Hematopoietic multipotent progenitor cell treated with erythropoietin and hydrocortisone succinate and interleukin-3 and kit ligand, for 15 days (in vitro differentiated cells): ENCODE results near the gene UTP15.

ENCODE experiments used
- DNase-seq: peaks from one replicate; pipeline ENCODE4 v3.0.0-alpha.2; 2015; ENCODE audit warnings: low spot score

Gene UTP15

GRCh38 chr5:73565969-73566547 is 515 bp downstream of the UTP15 start:
- DNase-seq, result no peak

DNA sequence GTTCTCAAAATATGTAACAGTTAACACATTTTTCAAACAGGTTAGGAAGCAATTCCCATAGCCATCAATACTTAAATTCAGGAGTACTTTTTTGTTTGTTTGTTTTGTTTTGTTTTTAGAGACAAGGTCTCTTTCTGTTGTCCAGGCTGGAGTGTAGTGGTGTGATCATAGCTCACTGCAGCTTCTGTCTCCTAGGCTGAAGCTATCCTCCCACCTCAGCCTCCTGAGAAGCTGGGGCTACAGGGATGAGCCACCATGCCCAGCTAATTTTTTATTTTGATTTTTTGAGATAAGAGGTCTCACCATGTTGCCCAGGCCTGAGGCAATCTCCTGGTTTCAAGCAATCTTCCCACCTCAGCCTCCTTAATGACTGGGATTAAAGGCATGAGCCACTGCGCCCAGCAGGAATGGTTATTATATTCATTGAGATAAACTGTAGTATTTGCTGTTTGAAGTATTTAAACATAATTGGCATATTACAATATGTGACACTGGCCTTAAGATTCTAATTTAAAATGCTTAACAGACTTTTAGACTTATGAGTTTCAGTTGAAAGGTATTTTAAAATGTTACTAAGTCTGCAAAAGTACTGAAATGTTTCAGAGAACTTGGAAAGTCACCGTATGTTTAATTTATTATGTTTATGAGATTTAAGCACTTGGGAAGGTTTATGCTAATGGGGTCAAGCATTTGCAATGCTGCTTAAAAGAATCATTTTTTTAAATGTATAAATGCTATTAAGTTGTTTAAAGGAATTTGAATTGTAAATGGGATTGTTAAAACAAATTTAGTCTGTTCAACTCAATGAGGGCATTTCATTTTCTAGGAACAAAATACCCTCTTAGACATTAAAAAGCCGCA is 17.0 kb downstream of the UTP15 start:
- no peak for DNase-seq

GRCh38 chr5:73587923-73588322 is 22.4 kb downstream of the UTP15 start:
- no peak for DNase-seq

GRCh38 chr5:73591102-73591695 is 25.7 kb downstream of the UTP15 start:
- DNase-seq, result peak; percentile 77

DNA sequence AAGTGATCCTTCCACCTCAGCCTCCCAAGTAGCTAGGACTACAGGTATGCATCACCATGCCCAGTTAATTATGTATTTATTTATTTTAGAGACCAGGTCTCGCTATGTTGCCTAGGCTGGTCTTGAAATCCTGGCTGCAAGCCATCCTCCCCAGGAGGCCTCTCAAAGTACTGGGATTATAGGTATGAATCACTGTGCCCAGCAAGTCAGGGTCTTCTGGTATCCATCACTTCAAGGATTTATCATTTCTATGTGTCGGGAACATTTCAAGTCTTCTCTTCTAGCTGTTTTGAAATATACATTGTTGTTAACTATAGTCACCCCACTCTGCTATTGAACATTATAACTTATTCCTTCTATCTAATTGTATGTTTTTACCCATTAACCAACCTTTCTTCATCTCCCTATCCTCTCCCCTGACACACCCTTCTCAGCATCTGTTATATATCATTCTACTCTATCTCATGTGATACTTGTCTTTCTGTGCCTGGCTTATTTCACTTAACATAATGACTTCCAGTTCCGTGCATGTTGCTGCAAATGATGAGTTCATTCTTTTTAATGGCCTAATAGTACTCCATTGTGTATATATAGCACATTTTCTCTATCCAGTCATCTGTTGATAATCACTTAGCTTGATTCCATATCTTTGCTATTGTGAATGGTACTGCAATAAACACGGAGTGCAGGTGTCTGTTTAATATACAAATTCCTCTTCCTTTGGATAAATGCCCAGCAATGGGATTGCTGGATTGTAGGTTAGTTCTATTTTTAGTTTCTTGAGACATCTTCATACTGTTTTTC is 26.4 kb downstream of the UTP15 start:
- no peak for DNase-seq

DNA sequence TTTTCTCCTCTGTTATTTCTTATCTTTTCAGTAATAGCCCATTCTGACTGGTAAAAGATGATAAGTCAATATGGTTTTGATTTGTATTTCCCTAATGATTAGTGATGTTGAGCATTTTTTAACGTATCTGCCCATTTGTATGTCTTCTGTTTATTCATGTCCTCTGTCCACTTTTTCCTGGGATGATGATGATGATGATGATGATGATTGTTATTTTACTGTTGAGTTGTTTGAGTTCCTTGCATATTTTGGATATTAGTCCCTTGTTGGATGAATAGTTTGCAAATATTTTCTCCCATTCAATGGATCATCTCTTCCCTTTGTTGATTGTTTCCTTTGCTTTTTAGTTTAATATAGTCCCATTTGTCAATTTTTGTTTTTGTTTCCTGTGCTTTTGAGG is 27.0 kb downstream of the UTP15 start:
- DNase-seq, result no peak

DNA sequence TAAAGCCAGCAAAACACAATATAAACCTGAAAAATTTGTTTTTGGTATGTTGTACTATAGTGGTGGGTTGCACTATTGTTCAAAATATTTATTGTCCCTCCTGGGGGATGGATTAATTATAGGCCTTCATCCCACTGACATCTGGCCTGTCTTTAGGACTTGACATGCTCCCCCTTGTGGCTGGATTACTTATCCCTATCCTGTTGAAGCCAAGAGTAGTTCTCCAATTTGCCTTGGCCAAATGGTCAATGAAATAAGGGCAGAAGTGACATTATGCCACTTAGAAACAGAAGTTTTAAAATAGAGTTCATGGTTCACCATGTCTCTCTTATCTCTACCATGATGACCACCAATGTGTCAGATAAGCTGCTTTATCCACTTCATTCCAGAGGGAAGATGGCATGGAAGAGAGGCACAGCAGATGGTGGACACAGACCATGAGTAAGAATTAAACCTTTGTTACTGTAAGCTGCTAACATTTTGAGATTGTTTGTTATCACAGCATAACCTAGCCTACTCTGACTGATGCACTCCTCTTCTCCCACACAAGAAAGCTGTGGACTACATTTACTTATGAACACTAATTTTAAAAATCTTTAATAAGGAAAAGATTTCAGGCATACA is 31.3 kb downstream of the UTP15 start:
- peak; percentile 43 for DNase-seq

DNA sequence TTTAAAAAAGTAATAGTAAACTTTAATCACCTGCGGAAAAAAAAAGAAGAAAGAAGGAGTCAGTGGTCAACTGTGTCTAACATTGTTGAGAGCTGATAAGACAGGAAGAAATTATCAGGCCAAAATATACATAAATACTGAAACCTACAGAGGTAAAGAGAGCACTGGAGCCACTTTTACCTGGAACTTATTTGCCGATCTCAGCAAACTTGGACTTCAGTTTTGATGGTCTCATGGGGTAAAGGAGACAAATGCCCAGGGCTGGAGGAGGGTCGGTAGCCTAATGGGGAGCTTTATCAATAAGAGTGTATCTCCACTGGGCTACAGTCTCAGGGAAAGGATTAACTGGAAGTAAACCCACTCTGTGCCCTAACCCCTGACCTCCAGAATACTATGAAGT is 33.8 kb downstream of the UTP15 start:
- no peak for DNase-seq

- no peak for DNase-seq
Observed at GRCh38 chr5:73603998-73604397, 38.5 kb downstream of the UTP15 start.

GRCh38 chr5:73605223-73606087 is 39.9 kb downstream of the UTP15 start:
- no peak for DNase-seq

- DNase-seq, result no peak
Observed at GRCh38 chr5:73606206-73606753, 40.7 kb downstream of the UTP15 start.

DNA sequence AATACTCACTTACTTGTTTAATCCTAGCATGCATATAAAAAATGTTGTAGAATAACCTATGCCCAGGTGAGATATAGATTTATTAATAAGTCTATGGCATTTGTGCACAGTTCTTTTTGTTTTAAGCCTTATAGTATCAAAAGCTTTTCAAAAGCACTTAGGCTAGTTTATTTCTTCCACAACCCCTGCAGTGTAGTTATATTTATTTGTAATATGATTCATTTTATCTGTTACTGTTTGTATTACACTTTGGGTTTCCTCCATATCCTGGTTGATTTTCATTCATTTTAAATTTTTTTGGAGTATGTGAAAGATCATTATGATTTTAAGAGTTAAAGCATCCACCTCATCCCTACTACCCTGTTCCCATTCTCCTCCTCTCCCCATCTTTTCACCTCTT is 41.7 kb downstream of the UTP15 start:
- no peak for DNase-seq

GRCh38 chr5:73612799-73613198 is 47.3 kb downstream of the UTP15 start:
- no peak for DNase-seq

DNA sequence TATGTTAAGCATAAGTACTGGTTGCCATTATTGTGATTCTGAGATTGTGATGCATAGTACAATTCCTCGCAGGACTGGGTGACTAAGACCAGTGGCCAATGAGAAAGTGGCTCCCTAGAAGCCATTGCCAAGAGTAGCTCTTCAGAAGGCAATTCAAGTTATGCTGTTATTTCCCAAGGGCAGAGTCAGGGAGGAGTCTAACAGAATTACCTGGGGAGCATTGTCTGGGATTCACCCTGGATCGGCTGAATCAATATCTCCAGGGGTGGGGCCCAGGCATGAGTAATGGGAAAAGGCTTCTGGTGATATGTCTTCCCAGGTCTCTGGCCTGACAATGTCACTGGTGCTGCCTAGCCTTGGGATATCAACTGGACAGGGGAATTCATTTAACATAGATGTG is 49.5 kb downstream of the UTP15 start:
- no peak for DNase-seq

DNA sequence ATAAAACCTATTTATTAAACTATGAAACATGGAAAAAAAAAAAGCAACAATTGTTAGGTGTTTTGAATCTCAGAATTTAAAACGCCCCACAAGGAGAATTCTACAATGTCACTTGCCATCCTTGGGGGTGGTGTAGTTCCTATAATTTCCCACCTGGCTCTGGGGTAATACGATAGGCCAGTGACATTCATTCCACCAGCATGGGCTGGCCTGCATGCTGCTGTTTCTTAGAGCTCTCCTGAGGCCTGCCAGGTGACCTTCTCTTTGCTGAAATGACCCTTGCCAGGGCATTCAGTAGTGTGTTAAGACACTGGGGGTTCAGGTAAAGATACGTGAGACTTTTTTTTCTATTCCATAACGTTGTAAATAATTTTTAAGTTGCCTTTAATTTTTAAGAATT is 50.4 kb downstream of the UTP15 start:
- no peak for DNase-seq

DNA sequence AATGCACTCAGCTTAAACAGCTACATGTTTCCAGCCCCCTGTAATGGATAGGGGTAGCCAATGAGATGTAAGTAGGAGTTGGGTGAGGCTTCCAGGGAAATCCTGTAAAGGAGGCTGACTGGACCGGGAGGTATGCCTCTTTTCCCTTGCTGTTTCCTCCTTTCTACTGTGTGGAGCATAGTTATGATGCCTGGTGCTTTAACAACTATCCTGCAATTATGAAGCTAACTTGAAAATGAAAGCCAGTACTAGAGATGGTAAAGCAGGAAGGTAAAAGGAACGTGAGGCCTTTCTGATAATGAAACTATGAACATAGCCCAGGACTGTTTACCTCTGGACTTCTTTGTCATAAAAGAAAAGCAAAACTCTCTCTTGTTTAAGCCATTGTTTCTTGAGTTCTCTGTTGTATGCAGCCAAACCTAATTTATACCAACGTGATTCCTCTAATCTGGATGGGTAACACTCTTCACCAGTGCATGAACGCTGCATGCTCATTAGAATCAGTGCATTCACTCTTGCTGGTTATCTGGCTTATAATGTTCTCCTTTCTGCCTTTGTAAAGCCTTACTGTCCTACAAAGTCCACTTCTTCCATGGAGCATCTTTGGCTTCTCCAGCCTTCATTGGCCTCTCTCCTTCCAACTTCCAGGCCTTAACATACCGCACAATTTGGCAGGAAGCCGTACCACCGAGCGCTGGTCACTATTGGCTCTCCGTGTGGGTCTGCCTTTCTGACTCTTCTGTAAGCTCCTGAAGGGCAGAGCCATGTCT is 52.2 kb downstream of the UTP15 start:
- no peak for DNase-seq

DNA sequence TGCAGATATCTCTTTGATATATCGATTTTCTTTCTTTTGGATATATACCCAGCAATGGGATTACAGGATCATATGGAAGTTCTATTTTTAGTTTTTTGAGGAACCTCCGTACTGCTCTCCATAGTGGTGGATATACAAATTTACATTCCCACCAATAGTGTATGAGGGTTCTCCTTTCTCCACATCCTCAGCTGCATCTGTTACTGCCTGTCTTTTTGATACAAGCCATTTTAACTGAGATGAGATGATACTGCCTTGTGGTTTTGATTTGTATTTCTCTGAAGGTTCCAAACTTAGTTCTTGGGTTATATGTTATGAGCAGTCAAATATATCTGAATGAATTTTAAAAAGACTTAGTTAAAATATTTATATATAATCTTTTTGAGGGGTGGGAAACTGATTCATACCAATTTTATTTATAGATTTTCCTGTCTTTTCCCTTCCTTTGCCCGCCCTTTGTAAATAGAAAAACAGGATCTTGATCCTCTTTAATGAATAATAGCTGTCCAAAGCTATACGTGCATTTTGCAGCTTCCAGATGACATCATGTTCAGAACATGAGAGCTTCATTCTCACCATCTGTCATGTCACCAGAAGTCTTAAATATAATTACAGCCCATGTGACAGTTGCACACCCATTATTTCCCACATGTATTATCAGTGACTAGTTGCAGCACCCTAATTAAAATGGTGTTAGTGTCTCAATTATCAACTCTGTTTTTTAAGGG is 54.2 kb downstream of the UTP15 start:
- DNase-seq, result no peak

DNA sequence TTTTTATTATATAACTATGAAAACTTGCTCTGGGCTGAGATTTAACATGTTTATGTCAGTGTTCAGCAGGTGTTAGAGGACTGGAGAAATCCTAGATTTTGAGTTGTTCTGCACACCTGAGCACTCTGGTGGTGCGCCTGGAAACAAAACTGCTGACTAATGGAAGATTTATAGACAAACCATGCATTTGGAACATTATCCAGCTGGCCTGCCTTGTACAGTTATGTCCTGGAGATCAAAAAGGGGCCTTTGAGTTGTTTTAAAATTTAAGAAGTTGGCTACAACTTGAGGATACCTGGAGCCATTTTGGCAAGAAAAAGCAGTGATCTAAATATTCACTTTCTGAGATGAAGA is 54.8 kb downstream of the UTP15 start:
- DNase-seq, result no peak

GRCh38 chr5:73623060-73623459 is 57.5 kb downstream of the UTP15 start:
- no peak for DNase-seq
